CD4-positive, alpha-beta T cell treated with Interferon gamma for 1 hour (primary cell): ENCODE measurements around the gene FFAR3.

Experiments used
- DNase-seq: peaks from one replicate; pipeline ENCODE4 v3.0.0-alpha.2; 2020

The FFAR3 gene, protein sequence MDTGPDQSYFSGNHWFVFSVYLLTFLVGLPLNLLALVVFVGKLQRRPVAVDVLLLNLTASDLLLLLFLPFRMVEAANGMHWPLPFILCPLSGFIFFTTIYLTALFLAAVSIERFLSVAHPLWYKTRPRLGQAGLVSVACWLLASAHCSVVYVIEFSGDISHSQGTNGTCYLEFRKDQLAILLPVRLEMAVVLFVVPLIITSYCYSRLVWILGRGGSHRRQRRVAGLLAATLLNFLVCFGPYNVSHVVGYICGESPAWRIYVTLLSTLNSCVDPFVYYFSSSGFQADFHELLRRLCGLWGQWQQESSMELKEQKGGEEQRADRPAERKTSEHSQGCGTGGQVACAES

DNA sequence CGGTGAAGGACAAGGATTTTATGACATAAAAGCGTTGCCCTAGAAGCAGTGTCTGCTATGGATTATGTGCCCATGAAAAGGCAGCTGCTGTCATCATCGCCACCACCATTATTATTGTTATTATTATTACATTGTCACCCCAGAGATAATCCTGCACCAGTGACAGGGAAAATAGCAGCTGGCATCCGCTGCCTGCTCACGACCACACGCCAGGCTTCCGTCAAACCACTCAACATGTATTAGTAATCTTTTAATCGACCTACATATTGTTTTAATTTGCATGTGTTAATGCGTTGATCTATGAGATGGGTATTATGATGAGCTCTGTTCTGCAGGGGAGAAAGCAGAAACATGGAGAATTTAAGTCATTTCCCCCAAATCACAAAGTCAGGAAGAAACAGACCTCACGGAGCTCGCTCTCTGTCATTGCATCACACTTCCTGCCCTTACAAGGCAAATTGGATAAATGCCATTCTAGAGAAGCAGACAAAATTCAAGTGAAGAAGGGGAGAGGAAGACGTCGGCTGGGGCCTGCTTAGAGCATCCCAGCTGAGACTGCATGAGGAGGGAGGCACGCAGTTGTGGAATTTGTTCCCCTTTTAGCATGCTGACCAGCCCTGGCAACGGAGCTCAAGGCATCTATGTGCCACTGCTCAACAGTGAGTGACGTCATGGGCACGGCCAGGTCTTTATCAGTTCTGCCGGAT, at the start of gene FFAR3:
Gene FFAR3 (plus strand): TSS at position 594 of the 707 bp plus-strand sequence. CDS start 431 bp downstream, outside the sequence.
- peak; percentile 75 for DNase-seq

DNA sequence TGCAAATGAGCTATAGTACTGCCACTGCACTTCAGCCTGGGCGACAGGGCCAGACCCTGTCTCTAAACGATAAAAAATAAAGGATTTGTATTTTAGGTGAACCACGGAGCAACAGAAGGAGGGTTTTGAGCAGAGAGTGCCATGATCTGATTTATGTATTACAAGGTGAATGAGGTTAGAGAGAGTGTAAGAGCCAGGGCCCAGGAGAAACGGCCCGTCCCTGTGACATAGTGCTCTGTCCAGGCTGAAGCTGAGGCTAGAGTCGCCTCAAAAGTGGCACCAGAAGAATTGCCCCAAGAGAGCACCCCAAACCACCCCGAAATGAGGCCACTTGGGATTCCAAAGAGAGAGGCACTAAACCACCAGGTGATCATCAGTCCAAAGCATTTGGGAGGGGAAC, 49.4 kb upstream of the FFAR3 start:
- DNase-seq = no peak

DNA sequence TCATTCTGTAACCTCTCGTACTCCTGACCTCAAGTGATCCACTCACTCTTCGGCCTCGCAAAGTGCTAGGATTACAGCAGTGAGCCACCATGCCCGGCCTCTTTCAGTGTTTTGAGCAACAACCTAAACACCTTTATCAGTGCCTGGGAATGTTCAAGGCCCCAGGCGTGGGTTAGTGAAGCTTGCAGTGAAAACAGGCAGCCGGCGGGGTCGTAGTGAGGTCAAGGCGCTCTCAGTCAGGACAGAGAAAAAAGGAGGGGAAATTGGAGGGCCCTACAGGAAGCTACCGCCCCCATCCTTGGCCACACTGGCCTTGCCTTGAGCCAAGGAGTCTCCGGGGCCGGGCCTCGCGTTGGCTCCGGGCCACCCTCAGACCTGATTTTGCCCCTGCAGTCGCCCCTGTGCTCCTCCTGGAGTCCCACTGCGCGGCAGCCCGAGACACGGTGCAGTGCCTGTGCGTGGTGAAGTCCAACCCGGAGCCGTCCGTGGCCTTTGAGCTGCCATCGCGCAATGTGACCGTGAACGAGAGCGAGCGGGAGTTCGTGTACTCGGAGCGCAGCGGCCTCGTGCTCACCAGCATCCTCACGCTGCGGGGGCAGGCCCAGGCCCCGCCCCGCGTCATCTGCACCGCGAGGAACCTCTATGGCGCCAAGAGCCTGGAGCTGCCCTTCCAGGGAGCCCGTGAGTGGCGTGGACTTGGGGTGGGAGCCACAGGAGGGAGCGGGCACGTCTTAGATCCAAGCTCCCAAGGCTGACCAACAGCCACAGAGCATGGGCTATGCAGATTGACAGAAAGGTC, 48.6 kb upstream of the FFAR3 start:
- DNase-seq = no peak

DNA sequence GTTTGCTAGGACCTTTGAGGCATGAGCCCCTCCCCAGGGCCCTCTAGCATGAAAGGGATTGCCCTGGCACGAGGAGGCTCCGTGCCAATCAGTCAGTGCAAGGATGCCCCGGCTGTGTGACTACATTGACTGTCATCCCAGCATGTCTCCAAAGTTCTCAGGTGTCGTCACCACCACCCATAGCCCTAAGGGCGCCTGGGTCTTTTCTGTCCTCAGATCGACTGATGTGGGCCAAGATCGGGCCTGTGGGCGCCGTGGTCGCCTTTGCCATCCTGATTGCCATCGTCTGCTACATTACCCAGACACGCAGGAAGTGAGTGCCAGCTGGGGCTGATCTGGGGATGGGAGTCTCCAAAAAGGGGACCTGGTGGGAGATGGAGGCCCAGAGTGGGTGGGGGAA, 47.9 kb upstream of the FFAR3 start:
- no peak for DNase-seq

DNA sequence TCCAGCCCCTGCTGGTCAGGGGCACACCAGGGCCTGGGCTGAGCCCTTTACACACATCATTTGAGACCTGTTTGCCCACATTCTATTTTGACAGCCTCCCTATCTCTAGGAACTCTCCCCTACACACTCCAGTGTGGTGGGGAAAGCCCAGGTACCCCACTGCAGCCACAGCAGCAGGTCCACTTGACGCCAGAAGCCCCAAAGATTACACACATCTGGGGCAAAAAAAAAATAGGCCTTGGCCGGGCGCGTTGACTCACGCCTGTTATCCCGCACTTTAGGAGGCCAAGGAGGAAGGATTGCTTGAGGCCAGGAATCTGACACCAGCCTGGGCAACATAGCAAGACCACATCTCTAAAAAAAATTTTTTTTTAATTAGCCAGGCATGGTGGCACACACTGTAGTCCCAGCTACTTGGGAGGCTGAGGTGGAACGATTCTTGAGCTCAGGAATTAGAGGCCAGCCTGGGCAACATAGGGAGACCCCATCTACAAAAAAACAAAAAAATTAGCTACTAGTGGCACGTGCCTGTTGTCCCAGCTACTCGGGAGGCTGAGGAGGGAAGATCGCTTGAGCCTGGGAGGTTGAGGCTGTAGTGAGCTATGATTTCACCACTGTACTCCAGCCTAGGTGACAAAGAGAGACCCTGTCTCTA, 47.3 kb upstream of the FFAR3 start:
- no peak for DNase-seq

DNA sequence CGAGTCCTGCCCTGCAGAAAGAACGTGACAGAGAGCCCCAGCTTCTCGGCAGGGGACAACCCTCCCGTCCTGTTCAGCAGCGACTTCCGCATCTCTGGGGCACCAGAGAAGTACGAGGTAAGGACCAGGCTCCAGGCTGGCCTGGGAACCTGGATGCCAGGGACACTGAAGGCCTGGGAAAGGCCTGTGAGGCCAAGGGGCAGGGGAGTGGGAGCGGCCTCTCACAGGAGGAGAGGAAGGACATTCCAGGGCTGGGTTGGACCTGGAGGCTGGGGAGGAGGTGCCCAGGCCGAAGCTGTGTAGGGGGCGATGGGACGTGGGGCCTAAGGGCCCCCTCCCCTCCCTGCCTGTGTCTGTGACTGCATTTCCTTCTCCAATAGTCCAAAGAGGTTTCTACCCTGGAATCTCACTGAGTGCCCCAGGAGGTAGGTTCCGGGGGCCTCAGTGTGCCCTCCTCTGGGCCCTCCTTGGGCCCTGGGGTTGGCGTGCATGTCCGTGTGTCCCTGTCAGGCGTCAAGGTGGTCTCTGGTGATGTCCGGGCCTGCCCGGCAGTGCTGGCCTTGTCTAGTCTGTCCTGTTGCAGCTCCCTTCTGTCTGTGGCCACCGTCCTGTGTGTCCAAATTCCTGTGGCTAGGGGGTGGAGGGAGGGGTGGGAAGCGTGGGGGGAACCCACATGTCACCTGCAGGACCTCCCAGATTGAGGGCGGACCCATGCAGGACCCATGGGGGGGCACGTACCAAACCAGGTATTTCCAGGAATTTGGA, 46.2 kb upstream of the FFAR3 start:
- no peak for DNase-seq

DNA sequence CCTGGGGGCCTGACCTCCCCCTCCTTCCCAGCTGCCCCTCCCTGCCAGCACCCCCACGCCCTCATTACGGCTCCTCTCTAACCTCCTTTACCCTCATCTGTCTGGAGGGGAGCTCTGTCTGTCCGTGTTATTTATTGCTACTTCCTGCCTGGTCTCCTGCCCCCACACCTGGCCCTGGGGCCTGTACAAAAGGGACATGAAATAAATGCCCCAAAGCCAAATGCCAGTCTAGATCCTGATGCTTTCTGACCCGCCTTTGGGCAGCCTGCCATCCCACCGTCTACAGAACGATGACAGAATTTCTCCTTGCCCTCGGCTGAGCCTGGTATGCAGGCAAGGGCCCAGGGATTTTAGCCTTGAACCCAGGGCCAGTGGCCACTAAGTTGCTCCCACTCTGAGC, 44.7 kb upstream of the FFAR3 start:
- DNase-seq = no peak

DNA sequence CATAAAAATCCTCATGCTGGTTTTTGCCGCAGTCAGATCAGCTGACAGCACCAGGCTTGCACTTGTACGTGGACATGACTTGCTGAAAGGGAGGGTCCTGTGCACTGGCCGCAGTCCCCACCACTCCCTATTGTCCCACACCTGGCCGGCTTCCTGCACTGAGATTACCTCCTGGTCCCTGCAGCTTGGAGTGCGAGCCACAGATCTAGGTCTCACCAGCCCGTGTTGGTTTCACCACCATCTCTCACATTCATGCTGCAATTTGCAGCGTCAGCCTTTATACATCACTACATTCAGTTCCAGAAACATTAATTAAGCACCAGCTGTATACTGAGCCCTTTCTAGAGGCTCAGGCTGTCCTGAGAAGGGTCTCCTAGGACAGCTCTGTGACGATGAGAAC, 44.2 kb upstream of the FFAR3 start:
- DNase-seq = no peak

DNA sequence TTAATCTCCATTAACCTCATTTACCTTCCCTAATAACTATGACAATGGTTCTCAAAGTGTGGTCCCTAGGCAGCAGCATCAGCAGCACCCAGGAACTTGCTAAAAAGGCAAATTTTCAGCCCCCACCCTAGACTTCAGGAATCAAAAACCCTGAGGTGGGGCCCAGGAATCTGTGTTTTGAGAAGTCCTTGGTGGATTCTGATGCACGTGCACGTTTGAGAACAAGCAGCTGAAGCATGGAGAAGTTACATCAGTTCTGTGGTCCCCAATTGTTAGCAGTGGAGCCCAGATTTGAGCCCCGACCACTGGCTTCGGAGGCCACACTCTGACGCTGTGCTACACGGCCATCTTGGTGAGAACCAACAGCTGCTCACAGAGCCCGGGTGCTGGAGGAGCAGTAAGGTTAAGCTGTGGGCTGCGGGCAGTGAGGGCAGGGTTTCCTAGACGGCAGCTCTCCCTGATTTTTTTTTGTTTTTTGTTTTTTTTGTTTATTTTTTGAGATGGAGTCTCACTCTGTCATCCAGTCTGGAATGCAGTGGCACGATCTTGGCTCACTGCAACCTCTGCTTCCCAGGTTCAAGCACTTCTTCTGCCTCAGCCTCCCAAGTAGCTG, 43.3 kb upstream of the FFAR3 start:
- no peak for DNase-seq

DNA sequence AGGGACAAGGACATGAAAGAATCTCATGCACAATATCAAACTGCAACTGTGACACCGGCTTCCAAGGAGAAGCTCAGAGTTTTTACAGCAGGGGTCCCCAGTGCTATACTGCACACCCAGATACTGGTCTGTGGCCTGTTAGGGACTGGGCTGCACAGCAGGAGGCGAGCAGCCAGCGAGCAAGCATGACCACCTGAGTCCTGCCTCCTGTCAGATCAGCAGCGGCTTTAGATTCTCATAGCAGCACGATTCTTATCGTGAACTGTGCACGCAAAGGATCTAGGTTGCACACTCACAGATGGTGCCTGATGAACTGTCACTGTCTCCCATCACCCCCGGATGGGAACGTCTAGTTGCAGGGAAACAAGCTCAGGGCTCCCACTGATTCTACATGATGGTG, 42.4 kb upstream of the FFAR3 start:
- no peak for DNase-seq

DNA sequence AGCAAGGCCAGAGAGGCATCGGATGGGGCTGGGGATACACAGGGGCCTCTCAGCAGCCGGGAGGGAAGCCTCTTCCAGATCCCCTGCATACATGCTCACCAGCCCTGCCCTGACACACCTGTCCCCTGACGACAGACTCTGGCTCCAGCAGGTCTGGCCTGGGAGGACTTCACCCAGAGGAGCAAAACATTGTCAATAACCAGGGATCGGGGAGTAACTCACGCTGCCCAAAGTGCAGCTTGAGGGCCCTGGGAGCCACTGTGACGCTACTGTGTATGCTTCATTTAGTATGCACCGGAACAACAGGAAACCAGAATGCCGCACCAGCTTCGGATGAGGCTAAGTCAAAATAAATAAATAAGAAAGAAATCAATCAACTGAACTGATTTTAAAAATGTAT, 41.7 kb upstream of the FFAR3 start:
- DNase-seq = no peak

DNA sequence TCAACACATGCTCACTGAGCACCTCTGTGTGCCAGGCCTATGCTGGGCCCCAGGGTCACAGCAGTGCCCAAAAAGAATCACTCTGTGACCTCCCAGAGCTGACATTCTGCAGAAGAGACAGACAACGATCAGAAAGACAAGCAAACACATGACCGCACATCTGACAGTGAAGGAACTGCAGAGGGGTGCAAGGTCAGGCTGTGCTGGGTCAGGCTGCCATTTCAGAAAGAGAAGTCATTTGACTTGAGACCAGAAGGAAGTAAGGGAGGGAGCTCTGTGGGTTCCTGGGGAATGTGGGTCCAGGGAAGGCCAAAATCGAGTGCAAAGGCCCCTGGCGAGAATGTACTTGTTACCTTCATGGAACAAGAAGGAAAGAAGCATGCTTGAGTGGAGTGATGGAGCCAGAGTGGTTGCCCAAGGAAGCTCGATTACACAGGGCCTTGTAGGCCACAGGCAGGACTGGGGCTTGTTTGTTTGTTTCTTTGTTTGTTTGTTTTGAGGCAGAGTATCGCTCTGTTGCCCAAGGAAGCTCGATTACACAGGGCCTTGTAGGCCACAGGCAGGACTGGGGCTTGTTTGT, 40.7 kb upstream of the FFAR3 start:
- DNase-seq = no peak

DNA sequence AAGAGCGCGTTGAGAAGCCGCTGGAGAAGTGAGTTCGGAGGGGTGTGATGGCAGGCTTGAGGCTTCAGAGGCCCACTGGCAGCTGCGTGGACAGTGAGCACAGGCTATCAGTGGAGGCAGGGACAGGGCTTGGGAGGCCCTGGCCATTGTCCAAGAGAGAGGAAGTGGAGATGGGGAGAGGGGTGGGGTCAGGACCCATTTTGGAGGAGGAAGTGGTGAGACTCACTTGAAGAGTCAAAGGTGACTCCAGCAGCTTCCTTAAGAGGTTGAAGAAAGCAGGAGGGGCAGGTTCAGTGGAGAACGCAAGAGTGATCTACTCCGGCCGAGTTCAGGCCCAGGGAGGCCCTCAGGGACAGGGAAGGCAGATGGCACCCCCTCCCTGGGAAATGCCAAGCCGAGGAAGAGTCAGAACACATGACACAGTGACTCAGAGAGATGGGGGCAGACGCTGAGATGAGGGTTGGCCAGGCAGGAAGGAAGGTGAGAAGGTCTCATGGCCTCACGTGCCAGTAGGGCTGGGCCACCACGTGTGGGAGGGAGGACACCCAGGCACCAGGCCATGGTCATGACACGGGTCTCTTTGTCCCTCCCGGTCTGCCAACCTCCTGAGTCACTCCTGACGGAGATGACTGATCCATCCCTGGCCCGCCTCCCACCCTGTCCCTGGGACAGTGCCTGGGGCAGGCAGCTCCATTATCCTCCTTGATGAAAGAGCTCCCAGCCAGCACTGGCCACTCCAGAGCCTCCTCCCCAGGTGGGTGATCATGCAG, 39.4 kb upstream of the FFAR3 start:
- peak; percentile 82 for DNase-seq

DNA sequence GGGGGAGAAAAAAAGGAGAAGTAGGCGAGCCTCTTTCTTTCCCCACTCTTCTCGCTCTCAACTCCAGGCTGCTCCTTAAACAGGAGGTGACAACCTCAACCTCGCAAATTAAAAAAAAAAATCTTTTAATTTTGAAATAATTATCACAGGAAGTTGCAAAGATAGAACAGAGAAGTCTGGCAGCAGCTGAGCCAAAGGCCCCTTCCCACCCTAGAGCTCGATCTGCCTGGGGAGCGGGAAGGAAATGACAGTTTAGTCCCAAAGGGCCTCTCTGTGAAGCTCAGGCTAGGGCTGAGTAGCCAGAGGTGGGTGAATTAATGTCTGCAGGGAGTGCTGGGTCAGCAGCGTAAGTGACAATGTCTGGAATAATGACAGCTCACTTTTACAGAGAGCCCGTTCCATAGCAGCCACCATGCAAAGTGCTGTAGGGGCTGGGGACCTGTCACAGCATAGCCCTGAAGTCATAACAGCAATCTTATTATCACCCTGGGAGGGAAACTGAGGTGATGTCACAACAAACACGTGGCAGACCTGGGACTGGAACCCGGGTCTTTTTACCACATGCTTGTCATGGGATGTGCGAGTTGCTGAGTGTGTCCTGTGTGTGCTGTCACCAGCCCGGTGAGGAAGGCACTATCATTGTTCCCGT, 38.1 kb upstream of the FFAR3 start:
- peak; percentile 45 for DNase-seq

DNA sequence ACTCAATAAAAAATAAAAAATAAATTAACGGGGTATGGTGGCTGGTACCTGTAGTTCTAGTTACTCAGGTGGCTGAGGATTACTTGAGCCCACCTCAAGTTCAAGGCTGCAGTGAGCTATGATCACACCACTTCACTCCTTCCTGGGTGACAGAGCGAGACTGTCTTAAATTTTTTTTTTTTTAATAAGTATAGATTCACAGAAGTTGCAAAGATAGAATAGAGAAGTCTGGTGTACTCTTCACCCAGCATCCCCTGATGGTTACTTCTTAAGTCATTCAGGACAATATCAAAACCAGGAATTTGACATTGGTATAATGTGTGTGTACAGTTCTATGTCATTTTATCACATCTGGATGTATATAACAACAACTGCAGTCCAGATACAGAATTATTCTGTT, 37.0 kb upstream of the FFAR3 start:
- DNase-seq = no peak

DNA sequence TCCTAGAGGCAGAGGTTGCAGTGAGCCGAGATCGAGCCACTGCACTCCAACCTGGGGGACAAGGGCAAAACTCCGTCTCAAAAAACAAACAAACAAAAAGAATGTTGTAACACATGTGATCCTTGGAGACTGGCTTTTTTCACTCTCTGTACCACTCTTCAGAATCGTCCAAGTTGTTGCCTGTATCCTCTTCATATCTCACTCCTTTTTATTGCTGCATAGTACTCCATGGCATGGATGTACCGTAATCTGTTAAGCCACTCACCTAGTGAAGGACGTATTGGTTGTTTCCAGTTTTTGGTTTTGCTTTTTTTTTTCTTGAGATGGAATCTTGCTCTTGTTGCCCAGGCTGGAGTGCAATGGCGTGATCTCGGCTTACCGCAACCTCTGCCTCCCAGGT, 36.2 kb upstream of the FFAR3 start:
- DNase-seq = no peak

DNA sequence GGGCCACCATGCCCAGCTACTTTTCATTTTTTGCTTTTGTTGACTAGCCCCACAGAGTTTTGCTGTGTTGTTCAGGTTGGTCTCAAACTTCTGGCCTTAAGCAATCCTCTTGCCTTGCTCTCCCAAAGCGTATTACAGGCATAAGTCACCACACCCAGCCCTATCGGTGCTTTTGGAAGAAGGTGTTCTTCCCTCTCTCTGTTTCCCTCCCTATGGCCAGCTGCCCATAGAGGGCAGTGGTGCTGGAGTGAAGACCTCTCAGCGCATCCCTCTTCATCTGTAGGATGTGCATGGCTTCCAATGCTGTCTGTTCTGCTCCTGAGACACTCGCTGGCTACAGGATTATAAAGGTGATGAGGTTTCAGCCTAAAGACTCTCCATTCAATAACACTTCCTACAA, 30.6 kb upstream of the FFAR3 start:
- DNase-seq = no peak

DNA sequence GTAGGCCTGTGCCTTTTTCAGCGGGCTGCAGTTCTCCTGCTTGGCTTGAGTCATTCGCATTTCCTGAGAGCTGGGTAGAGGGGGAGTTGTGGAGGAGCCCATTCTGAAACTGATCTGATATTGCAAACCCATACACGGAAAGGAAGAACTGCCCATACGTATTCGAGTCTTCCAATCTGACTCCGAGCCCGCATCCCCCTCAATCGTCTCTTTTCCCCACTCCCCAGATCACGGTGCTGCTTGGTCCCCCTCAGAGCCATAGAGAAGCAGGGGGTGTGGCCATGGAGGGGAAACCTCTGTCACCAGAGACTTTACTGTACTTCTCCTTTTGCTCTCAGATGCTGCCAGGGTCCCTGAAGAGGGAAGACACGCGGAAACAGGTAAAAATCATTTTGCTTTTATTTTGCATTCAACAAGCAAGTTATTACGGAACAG, 29.4 kb upstream of the FFAR3 start, which contains the start of gene CD22:
Gene CD22 (plus strand): TSS at position 337 of the 435 bp plus-strand sequence. CDS start 2,854 bp downstream, outside the sequence.
- peak; percentile 65 for DNase-seq

DNA sequence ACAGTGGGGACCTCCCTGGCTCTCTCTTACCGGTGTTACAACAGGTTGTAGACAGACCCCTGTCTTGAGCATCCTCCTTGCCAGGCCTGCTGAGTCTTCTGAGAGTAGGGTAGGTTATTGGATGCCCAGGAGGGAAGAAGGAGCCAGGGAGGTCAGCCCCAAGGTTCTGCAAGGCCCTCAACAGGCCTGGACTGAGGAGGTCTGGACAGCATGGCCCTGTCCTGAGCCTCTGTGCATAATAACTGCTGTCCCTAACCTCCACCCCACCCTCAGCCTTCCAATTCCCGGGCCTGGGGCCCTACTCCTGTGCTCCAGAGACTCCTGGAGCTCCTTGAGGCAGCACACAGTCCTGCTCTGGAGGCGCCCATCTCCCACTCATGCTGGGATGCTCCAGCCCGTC, 28.9 kb upstream of the FFAR3 start:
- no peak for DNase-seq

DNA sequence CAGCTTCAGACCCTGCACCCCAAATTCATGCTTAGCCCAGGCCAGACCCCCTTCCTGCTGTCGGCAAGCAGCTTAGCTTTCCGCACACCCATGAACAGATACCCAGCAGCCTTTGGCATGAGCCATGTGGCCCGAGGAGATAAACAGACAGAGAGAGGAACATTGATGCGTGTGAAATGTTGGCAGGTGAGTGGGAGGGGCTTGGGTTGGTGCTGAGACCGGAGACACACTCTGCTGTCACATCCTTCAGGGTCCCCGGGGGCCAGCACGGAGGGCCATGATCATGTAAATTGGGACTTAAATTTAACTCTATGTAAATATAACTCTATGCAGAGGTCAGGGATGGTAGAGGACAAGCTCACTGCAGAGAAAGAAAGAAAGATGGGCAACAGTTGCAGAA, 27.8 kb upstream of the FFAR3 start:
- peak; percentile 80 for DNase-seq
